CD4-positive, CD25-positive, alpha-beta regulatory T cell (primary cell): ENCODE results near the gene HLCS. TPM values are rescaled to one million over a fixed set of nuclear protein-coding genes. Genes with fewer than 3 reads are reported as not detected.

Experiments used
- ATAC-seq, 2 donors: fragments of 150-1000 bp; cut with Tn5 transposase; one replicate each; pipeline ENCODE4 v1.10.0; 2021; ENCODE audit warnings: low read depth in 2 of 2, moderate number of reproducible peaks in 2 of 2, moderate library complexity in 1 of 2
- DNase-seq, 3 donors: peaks; one replicate each; pipeline versions ENCODE4 v3.0.0 to v3.0.0-alpha.2; 2012 to 2022; ENCODE audit warnings: mixed read lengths in 1 of 3
- H3K27ac ChIP-seq: one replicate; pipeline ENCODE4 v1.7.0; 2013; ENCODE audit warnings: mild to moderate bottlenecking, low read length; ENCODE audit not compliant: insufficient read depth, poor library complexity, severe bottlenecking
- H3K27me3 ChIP-seq: one replicate; pipeline ENCODE4 v1.7.0; 2013; ENCODE audit warnings: low read length; ENCODE audit not compliant: control insufficient read depth, insufficient read depth
- H3K36me3 ChIP-seq: one replicate; pipeline ENCODE4 v1.7.0; 2013; ENCODE audit warnings: mild to moderate bottlenecking, low read length, moderate library complexity; ENCODE audit not compliant: control insufficient read depth, insufficient read depth
- H3K4me1 ChIP-seq: 2 replicates; pipeline ENCODE4 v1.7.0; 2013; ENCODE audit warnings: mild to moderate bottlenecking, low read length; ENCODE audit not compliant: insufficient read depth, control insufficient read depth, poor library complexity, severe bottlenecking
- H3K4me3 ChIP-seq: one replicate; pipeline ENCODE4 v1.7.0; 2013; ENCODE audit warnings: low read depth, mild to moderate bottlenecking, low read length, moderate library complexity
- H3K9me3 ChIP-seq, 2 experiments: 1 replicate in 1 of 2; 2 replicates in 1 of 2; pipeline ENCODE4 v1.7.0; 2013; ENCODE audit warnings: low read length in 2 of 2, mild to moderate bottlenecking in 1 of 2, moderate library complexity in 1 of 2; ENCODE audit not compliant: control insufficient read depth in 2 of 2
- H3K27ac Mint-ChIP-seq, 3 donors: one replicate each; pipeline ENCODE4 v1.8.0; 2020 to 2022; ENCODE audit warnings: mild to moderate bottlenecking in 3 of 3, mixed read lengths in 3 of 3, moderate library complexity in 2 of 3
- H3K27me3 Mint-ChIP-seq: one replicate; pipeline ENCODE4 v1.8.0; 2022; ENCODE audit warnings: mild to moderate bottlenecking, mixed read lengths
- H3K36me3 Mint-ChIP-seq: one replicate; pipeline ENCODE4 v1.8.0; 2020; ENCODE audit warnings: mixed read lengths
- H3K4me1 Mint-ChIP-seq, 4 donors: one replicate each; pipeline ENCODE4 v1.8.0; 2020 to 2022; ENCODE audit warnings: mixed read lengths in 4 of 4, mild to moderate bottlenecking in 1 of 4
- H3K4me3 Mint-ChIP-seq, 4 donors: one replicate each; pipeline ENCODE4 v1.8.0; 2020 to 2022; ENCODE audit warnings: mild to moderate bottlenecking in 4 of 4, mixed read lengths in 4 of 4, moderate library complexity in 3 of 4
- H3K9me3 Mint-ChIP-seq, 7 donors: one replicate each; pipeline ENCODE4 v1.8.0; 2020 to 2022; ENCODE audit warnings: mixed read lengths in 7 of 7, mild to moderate bottlenecking in 3 of 7, moderate library complexity in 2 of 7
- polyA plus RNA-seq, 4 donors: library from polyadenylated mRNA; unstranded; fragments of 300-500 nt; fragmentation: Illumina TruSeq; gene quantifications; one replicate each; pipeline ENCODE4 v1.2.3, GENCODE V29; 2021
- total RNA-seq: library from RNA; stranded (reverse); gene quantifications from one replicate; pipeline ENCODE4 v1.2.3, GENCODE V29; 2022

Gene HLCS
- total and polyA plus RNA-seq, 5 donors from 2014 or later = 5.2 to 13.6 (median 11.0) TPM

DNA sequence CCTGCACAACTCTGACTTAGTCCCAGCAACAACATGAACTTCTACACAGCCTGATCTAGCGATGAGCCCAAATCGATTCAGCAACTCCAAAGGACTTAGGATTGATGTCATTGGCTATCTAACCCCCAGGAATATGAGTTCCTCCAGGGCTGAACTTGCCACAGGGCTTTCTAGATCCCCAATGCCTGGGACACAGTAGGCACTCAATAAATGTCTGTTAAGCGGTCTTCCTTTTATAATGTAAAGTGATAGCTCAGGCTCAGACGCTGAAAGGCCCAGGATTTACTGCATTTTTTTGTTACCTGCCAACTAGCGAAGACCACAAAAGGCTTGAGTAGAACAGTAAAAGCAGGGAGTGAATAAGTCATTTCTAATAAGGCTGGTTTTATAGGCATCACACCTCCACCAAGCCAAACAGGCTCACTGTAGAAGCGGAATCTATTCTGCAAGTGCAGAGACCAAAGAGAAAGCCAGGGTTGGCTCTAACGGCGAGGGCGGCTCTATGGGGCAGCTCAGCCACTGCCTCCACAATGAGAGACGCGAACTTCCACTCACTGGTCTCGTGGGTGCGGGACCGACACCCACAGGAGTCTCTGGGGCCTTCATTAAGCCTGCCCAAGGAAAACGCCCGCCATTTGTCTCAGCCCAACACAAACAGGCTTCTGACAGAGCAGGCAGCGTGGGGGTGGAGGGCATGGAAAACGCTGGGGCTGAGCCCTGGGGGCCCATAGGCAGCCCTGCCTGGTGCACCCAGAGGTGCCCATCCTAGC is 52.0 kb downstream of the HLCS start:
- ATAC-seq = no peak

DNA sequence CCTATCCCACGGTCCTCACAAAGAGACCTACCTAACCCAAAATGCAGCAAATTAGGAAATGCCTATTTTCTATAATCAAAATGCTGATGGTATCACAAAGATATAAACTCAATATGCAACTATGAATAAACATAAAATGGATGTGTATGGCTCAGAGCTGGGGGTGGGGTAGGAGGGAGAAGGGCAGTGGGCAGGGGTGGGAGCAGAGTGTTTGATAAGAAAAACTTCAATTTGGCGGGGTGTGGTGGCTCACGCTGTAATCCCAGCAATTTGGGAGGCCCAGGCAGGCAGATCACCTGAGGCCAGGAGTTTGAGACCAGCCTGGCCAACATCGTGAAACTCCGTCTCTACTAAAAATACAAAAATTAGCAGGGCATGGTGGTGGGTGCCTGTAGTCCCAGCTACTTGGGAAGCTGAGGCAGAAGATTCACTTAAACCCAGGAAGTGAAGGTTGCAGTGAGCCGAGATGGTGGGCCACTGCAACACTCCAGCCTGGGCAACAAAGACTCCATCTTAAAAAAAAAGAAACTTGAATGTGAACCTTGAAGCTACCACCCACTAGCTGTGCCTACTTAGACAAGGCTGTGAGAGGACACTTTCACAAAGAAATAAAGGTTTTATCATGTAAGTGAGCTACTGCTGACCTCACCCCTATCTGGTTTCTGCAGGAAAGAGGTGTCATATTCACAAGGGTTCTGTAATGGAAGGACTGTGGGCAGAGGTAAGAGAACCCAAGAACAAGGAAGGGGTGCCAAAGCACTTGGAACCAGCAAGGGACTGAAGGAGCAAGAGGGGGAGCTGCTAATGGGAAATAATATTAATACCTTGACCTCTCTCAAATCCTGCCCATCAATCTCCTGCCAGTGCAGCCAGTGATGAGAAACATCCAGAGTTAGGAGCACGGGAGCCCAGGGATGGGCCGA is 53.0 kb downstream of the HLCS start:
- Histone ChIP-seq H3K27ac (no peak overlapping the region), H3K36me3 (no peaks in the 10 kb centered on the region), H3K4me1 (no peaks in the 10 kb centered on the region), H3K4me3 (no peak overlapping the region), H3K27me3 (no peaks in the 10 kb centered on the region), H3K9me3 (no peaks in the 10 kb centered on the region)
- H3K4me3 Mint-ChIP-seq = peak overlapping the region in 1 of 4 donors; percentile 23
- H3K27me3 Mint-ChIP-seq = no peaks in the 10 kb centered on the region
- DNase-seq (no peak), ATAC-seq (no peak)
- H3K4me1 Mint-ChIP-seq = peaks cover 11 to 25% (median 15%) of the 10 kb centered on the region in 4 donors
- no peaks in the 10 kb centered on the region for H3K9me3 Mint-ChIP-seq
- no peaks in the 10 kb centered on the region for H3K36me3 Mint-ChIP-seq
- no peak overlapping the region for H3K27ac Mint-ChIP-seq

More for the DNA sequence above, 52.0 kb downstream of the HLCS start:
- Mint-ChIP-seq H3K27ac (no peak overlapping the region), H3K36me3 (peaks cover 8% of the 10 kb centered on the region), H3K27me3 (no peaks in the 10 kb centered on the region), H3K9me3 (no peaks in the 10 kb centered on the region), H3K4me1 (peaks cover 7 to 20% (median 10%) of the 10 kb centered on the region in 4 donors), H3K4me3 (peak overlapping the region in 1 of 4 donors; percentile 23)
- Histone ChIP-seq H3K4me1 (no peaks in the 10 kb centered on the region), H3K27me3 (no peaks in the 10 kb centered on the region), H3K9me3 (no peaks in the 10 kb centered on the region), H3K27ac (no peak overlapping the region), H3K4me3 (no peak overlapping the region), H3K36me3 (no peaks in the 10 kb centered on the region)
- no peak for DNase-seq

DNA sequence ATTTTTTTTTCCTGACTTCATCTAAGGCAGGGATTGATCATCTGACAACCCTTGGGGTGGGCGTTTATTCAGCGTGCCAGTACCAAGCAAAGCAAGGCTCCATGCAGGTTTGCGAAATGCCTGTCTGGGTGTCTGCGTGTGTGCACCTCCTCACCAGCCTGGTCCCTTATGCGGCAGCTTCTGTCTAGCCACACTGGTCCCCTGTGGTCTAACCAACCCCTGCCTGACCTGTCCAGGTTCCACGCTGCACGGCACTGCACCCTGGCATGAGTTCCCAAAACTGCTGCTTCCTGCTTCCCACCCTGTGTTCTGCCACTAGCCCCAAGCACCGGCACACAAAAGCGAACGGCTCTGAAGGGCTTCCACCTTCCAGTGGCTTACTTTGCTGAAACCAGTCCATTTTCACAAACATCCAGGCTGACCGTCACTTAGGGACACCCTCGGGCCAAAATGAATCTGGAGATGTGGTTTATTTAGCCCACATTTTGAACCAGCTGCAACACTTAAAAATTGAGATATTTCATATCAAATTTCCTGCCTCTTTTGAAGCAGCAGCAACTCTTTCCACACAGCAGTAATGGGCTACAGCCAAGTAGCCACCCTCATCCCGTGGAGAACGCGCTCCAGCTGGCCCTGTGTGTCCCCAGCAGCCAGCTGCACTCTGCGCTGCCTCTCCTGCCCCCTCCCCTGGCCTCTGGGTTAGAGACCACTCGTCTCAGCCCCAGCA is 55.7 kb downstream of the HLCS start:
- H3K4me3 ChIP-seq = no peak overlapping the region

DNA sequence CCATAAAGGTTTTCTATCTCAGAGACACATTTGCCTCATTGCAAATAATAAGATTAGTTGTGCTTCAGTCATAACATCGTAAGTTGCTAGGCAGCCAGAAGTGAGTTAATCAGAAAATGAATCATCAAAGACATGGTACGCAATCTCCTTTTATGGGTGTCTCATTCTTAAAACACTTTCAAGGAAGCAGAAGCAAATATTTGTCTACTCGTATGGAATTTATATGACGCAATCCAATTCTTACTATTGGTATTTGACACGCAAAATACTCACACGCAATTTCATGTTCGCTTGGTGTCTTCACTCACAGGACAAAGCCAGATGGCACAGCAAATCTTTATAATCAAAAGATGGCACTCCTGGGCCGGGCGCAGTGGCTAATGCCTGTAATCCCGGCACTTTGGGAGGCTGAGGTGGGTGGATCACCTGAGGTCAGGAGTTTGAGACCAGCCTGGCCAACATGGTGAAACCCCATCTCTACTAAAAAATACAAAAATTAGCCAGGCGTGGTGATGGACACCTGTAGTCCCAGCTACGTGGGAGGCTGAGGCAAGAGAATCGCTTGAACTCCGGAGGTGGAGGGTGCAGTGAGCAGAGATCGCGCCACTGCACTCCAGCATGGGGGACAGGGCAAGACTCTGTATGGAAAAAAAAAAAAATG is 56.4 kb downstream of the HLCS start:
- ATAC-seq (peak; percentile 75 to 77), DNase-seq (peak in 2 of 3 donors; percentile 30 to 72)
- H3K9me3 Mint-ChIP-seq = no peaks in the 10 kb centered on the region
- peak overlapping the region in 2 of 3 donors; percentile 67 to 71 for H3K27ac Mint-ChIP-seq
- Histone ChIP-seq H3K4me3 (no peak overlapping the region), H3K9me3 (no peaks in the 10 kb centered on the region), H3K36me3 (no peaks in the 10 kb centered on the region), H3K27ac (peak overlapping the region; percentile 30), H3K4me1 (no peaks in the 10 kb centered on the region), H3K27me3 (no peaks in the 10 kb centered on the region)
- no peaks in the 10 kb centered on the region for H3K36me3 Mint-ChIP-seq
- peak overlapping the region; percentile 0 to 47 (median 24) for H3K4me3 Mint-ChIP-seq
- H3K4me1 Mint-ChIP-seq = peaks cover 11 to 19% (median 16%) of the 10 kb centered on the region in 4 donors
- no peaks in the 10 kb centered on the region for H3K27me3 Mint-ChIP-seq

More for the DNA sequence above, 55.7 kb downstream of the HLCS start:
- no peaks in the 10 kb centered on the region for H3K27me3 Mint-ChIP-seq
- Histone ChIP-seq H3K27ac (no peak overlapping the region), H3K9me3 (no peaks in the 10 kb centered on the region), H3K27me3 (no peaks in the 10 kb centered on the region), H3K36me3 (no peaks in the 10 kb centered on the region), H3K4me1 (no peaks in the 10 kb centered on the region)
- no peak for ATAC-seq
- H3K9me3 Mint-ChIP-seq = no peaks in the 10 kb centered on the region
- H3K27ac Mint-ChIP-seq = peak overlapping the region in 1 of 3 donors; percentile 69
- no peaks in the 10 kb centered on the region for H3K36me3 Mint-ChIP-seq
- peak overlapping the region in 1 of 4 donors; percentile 39 for H3K4me3 Mint-ChIP-seq
- no peak for DNase-seq
- H3K4me1 Mint-ChIP-seq = peaks cover 11 to 19% (median 16%) of the 10 kb centered on the region in 4 donors

DNA sequence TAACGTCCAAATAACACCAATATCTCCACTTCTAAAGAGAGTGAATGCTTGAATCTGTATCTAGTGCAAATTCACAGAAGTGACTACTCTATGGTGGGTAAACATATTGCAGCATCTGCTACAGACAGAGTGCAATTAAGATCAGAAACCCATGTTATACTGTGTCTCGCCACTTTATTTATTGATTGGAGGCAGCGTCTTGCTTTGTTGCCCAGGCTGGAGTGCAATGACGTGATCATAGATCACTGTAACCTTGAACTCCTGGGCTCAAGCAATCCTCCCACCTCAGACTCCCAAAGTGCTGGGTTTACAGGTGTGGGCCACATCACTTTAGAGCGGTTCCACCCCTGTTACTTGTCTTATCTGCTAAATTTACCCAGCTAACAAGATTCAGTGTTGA is 57.0 kb downstream of the HLCS start:
- H3K4me1 Mint-ChIP-seq = peaks cover 11 to 21% (median 17%) of the 10 kb centered on the region in 4 donors
- no peaks in the 10 kb centered on the region for H3K27me3 ChIP-seq
- no peaks in the 10 kb centered on the region for H3K27me3 Mint-ChIP-seq
- no peaks in the 10 kb centered on the region for H3K36me3 ChIP-seq
- H3K4me1 ChIP-seq = no peaks in the 10 kb centered on the region
- peak; percentile 20 to 26 for ATAC-seq
- no peak overlapping the region for H3K4me3 Mint-ChIP-seq
- H3K4me3 ChIP-seq = no peak overlapping the region
- DNase-seq = peak in 1 of 3 donors; percentile 6
- no peaks in the 10 kb centered on the region for H3K9me3 Mint-ChIP-seq
- H3K36me3 Mint-ChIP-seq = no peaks in the 10 kb centered on the region
- H3K27ac Mint-ChIP-seq = peak overlapping the region in 2 of 3 donors; percentile 67 to 71
- H3K27ac ChIP-seq = peak overlapping the region; percentile 30
- no peaks in the 10 kb centered on the region for H3K9me3 ChIP-seq

DNA sequence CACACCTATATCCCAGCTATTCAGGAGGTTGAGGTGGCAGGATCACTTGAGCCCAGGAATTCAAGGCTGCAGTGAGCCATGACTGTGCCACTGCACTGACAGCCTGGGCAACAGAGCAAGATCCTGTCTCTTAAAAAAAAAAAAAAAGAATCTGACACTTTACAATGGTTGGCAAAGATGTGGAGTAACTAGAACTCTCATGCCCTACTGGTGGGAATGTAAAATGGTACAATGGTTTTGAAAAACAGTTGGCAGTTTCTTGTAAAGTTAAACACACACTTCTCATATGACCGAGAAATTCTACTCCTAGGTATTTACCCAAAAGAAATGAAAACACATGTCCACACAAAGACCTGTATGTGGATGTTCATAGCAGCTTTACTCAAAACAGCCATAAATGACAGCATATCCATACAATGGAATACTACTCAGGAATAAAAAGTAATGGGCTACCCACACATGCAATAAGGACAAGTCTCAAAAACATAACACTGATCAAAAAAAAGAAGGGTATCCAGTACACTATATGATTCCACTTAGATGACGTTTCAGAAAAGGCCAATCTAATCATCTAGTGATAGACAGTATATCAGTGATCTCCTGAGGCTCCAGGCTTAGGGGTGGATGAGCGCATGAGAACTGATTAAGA is 58.1 kb downstream of the HLCS start:
- Mint-ChIP-seq H3K27me3 (no peaks in the 10 kb centered on the region), H3K9me3 (no peaks in the 10 kb centered on the region), H3K36me3 (peaks cover 4% of the 10 kb centered on the region), H3K4me3 (no peak overlapping the region), H3K27ac (peak overlapping the region in 1 of 3 donors; percentile 46), H3K4me1 (peaks cover 11 to 21% (median 17%) of the 10 kb centered on the region in 4 donors)
- Histone ChIP-seq H3K4me3 (no peak overlapping the region), H3K27ac (no peak overlapping the region), H3K4me1 (no peaks in the 10 kb centered on the region), H3K36me3 (no peaks in the 10 kb centered on the region), H3K9me3 (no peaks in the 10 kb centered on the region), H3K27me3 (no peaks in the 10 kb centered on the region)
- no peak for ATAC-seq
- no peak for DNase-seq
